NCI-H1092 treated with DMSO at 0.1 percent for 48 hours (cell line): Measurements from ENCODE around the gene TLX1.

Source experiments
- DNase-seq: peaks from one replicate; lab custom pipeline; 2025; lab: John Stamatoyannopoulos, UW

TLX1 gene

DNA sequence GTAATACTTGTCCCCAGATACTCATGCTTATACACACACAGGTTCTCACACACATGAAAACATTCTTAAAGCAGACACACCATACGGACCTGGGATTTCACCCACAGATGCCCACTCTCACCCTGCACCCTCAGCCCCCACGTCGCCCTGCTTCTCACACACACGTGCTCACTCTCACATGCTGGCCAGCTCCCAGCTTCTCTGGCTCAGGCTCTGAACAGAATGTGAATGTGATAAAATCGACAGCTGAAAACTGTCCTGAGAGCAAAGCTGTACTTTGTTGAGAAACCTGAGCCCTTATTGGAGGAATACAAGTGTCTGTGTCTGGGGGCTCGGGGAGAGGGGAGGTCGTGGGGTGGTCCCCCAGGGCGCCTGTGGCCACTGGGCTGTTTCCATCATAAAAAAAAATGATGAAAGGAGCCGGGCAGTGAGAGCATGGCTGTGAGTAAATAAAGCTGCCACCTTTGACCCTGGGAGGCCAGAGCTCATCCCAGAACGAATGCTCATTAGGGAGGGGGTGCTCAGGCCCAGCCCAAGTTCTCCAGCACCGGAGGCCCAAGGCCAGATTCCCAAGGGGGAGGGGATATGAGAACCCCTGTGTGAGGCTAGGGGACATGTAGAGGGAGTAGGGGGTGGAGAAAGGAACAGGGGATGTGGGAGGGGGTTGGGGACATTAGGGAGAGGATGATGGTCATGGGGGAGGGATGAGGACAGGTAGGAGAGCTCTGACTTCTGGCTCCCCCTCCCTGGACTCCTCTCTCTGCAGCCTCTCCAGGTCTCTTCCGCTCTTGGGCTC is 18.1 kb upstream of the TLX1 start:
- DNase-seq, result no peak

DNA sequence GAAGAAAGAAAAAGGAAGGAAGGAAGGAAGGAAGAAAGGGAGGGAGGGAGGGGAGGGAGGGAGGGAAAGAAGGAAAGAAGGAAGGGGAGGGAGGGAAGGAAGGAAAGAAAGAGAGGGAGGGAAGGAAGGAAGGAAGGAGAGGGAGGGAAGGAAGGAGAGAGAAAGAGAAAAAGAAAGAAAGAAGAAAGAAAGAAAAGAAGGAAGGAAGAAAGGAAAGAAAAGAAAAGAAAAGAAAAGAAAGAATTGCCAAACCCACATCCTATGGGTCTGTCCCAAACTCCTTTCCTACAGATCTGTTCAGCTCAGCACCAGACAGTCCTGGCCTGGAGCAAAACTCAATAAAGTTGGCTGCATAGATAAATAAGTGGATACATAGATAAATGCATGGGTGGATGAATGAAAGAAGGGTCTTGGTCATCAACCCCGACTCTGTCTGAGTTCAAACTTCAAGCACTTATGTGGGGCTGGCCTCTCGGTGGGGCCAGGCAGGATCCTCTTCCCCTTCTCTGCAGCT is 17.2 kb upstream of the TLX1 start:
- DNase-seq, result no peak

GRCh38 chr10:101114646-101115045 is 16.5 kb upstream of the TLX1 start:
- no peak for DNase-seq

GRCh38 chr10:101116754-101117153 is 14.3 kb upstream of the TLX1 start:
- DNase-seq, result no peak

GRCh38 chr10:101118031-101118430 is 13.1 kb upstream of the TLX1 start:
- no peak for DNase-seq

GRCh38 chr10:101120520-101120883 is 10.6 kb upstream of the TLX1 start:
- DNase-seq, result no peak

DNA sequence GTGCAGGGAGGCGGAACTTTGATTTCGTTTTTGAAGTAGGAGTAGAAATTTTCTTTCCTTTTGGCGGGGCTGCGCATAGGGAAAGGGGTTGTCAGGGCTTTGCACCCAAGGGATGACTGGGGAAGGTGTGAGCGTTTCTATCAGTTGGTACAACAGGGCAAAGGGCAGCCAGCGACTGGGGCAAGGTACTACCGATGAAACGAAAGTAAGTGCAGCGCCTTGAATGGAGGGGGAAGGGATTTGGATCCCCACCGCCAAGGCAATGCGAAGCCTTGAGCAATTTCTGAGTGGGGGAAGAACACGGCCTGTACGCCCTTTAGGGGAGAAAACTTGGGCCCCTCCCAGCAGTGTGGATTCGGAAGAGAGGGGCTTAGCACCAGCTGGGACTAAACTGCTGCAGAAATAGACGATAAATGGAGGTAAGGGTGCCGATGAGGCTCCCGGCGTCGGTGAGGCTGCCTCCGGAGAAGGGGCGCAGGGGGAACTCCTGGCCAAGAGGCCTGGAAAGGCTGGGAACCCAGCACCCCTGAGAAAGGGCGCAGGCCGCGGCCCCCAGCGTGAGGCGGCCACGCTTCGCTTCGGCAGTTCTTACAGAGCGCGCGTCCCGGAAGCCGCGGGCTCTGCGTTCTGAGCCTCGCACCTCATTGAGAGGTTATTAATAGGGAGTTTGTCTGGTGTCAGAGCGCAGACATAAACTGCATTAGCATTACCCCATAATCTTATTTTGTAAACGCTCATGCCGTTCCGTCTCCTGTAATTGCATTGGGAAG is 10.0 kb upstream of the TLX1 start:
- DNase-seq, result no peak

- no peak for DNase-seq
These were observed 9.5 kb upstream of the TLX1 start for GRCh38 chr10:101121654-101122031.

GRCh38 chr10:101122270-101123084 is 8.6 kb upstream of the TLX1 start:
- DNase-seq, result no peak

- no peak for DNase-seq
These were observed 7.8 kb upstream of the TLX1 start for GRCh38 chr10:101123085-101123814.

DNA sequence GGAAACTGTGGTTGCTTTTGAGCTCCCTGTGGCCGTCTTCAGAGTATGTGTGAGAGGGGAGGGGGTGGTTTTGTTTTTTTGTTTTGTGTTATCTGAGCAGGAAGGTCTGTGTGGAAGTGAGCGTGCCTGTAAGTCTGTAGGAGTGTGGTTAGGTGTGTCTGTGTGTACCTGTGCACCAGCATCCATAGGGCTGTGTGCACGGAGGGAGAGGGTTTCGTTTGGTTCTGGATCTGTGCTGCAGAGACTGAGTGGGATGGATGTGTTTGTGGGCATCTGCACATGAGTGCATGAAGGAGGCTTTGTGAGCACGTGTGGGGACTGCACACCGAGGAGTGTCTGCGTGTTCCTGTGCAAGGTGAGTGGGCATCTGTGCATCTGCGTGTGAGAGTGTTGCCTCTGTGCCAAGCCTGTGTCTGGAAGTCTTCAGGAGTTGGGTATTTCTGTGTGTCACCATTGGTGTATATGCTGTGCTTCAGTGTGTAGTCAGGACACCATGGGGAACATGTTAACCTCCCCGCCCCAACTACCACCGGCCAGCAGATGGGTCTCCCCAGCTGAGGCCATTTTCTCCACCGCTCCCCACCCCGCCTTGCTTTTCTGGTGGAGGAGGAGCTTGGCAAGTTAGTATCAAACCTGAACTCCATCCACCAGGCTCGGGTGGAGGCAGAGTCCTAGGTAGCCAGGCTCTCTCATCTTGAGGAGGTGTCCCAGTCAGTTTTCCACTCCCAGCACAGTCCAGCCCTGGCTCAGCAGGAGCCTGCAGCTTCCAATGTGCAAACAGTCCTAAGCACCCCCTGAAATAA is 7.1 kb upstream of the TLX1 start:
- no peak for DNase-seq

DNA sequence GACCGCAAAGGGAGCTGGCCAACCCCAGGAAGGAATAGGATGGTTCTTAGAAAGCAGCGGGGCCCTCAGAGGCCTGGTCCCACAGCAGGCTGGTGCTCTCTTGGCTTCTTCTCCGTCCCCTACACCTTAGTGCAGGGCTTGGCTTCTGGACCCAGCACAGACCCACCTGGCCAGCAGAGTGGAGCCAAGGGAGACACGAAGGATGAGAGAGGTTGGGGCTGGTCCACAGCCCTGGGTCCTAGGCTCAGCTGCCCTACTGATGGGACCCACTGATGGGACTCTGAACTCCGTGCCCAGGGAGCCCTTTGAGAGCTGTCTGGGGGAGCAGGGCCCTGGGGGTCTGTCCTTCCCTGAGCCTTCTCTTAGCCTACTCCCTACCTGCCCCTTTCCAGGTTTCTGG is 6.2 kb upstream of the TLX1 start:
- DNase-seq, result no peak

DNA sequence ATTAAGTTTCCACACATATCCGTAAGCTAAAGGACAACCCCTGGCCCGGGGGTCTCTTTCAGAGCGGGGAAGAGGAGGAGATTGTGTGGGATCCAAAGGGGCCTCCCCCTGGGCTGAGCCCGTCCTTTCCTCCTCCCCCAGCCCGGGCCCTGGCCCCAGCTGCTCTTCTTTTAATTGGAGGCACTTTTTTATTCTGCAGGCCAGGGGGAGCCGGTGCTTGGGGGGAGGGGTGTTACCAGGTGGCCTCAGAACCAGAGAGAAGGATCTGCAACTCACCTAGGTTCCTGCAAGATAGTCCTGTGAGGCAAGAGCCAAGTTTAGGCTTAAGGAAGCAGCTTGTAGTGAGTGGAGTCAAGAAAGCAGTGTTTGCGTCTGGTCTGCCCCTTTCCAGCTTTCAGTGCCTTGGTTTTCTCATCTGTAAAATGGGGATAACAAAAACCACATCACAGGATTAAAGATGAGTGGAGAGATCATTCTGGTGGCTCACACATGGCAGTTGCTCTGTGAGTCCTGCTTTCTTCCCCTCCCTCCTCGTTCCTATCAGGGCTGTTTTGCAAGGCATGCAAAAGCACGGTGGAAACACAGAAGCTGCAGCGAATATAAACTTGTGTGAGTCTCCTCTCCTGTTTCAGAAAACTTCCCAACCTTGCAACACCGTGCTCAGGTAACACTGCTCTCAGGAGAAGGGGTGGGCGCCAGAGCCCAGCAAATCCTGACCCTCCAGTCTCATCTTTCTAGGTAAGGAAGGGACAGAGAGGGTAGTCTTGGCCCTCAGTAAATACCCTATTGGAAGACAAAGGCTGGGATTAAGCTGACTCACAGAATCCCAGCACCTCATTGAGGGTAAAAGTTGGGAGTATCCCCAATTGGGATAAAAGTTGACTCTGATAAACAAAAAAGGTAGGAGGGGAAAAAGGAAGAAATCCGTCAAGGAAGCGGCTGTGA is 4.1 kb upstream of the TLX1 start:
- no peak for DNase-seq

DNA sequence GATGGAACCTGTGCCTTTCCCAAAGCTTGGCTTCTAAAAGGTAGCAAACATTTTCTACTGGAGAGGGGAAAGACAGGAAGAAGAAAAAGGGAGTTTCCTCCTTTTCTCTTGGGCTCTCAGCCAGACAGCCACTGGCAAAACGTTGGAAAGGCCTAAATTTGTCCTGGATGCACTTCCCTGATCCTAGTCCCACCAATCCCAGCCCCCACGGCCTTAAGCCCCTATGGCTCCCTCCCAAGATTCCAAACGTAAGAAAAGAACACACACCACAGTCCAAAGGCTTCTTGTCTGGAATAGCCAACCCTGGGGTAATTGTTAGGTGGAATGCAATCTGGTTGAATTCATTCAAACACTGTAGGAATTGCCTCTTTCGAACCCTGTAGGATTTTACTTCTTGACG is 959 bp upstream of the TLX1 start:
- no peak for DNase-seq

DNA sequence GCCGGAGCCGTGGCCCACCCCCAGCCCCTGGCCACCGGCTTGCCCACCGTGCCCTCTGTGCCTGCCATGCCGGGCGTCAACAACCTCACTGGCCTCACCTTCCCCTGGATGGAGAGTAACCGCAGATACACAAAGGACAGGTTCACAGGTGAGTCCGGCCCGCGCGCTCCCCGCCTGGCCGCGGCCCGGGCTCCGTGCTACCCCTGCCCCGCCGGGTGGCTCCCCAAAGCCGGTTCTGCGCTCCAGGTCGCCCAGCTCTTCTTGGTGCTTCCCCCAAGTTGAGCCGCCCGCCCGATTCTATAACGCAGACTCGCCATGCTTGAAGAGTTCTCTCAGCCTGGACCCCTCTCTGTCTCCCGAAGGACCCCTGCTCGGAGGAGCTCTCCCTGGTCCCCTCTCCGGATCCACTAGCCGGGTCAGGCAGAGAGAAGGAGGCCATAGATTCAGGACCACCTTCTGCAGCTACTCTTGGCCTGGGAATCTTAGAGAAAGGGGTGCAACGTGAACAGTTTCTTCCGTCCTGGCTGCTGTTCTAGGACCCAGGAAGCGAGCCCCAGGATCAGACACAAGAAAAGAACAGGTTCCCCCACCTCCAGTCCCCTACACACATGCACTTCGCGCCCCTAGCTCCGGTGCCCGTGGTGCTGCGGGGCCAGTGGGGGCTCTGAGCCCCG is 999 bp downstream of the TLX1 start:
- DNase-seq, result no peak

DNA sequence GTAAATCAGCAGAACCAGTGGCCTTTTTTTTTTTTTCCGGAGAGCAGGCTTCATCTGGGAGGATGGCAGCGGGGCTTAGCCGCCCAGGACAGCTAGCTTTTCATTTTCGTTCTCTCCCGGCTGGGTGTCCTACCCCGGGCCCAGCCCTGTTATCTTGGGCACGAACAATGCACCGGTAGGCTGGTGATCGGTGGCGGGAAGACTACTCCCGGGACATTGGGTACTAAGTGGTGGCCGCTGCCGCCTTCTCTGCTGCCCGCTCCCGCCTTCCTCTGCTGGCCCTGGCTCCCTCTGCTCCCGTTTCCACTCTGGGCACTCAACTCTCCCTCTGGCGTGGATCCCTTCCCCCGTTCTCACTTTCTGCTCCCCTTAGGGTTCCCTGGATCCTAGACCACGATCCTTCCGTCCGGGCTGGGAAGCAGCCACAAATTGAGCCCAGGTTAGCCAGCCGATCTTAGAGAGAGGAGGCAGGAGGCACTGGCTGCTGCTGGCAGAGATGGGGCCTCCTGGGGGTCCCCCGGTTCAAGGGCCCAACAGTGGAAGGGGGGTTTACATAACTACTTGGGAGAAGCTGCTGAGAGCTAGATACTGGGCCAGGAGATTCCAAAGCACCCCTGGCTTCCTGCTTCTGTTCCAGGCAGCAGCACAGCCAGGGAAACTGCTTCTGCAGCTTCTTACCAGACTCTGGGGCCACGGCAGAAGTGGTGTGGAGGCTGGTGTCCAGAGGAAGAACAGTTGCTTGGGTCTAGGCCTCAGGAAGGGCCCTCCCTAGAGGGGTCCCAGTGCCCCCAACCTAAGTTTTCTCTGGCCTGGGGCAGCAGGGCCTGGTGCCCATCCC is 1.8 kb downstream of the TLX1 start:
- no peak for DNase-seq

- DNase-seq, result no peak
These were observed 2.6 kb downstream of the TLX1 start for GRCh38 chr10:101133489-101134298.
